GM21528 (cell line): ENCODE results near the gene MAP3K7CL.
"Not testable (repeated sequence)": the region's sequence is repeated elsewhere in the genome, so short reads cannot be mapped to it uniquely, and the experiment has no call there.

Source experiments
- ATAC-seq: cut with Tn5 transposase; IDR thresholded peaks from one replicate; pipeline ENCODE4 v1.9.1; 2021; ENCODE audit warnings: mild to moderate bottlenecking, moderate library complexity; ENCODE audit not compliant: unreplicated experiment, low FRiP score

The MAP3K7CL gene

DNA sequence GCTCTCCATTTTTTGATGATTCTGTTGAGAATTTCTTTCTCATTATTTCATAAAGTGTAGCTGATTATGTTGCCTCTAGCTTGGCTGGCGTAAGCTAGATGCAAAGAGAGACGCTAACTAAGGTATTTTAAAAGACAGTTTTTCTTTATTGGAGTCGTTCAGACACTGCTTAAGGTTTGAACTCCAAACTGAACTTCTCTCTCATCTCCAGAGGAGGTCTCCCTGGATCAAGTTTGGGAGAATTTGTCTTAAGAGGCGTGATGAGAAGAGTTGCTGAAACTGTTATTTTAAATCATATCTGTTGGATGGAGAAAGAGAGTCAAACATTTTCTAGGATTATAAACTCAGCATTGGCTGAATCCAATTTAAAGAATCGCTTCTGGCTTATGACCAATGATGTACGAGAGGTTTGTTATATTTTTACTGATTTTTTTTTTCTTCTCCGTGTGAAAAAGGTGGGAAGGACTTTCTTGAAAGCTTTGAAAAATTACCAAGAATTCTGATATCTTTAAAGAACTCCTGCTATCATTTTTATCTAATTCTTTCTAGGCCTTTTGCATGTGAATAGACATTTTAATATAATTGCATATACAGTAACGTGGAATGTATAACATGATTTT lies 34.0 kb downstream of the MAP3K7CL start:
- ATAC-seq: no peak

- no peak for ATAC-seq
Observed at GRCh38 chr21:29166323-29166722, 35.9 kb downstream of the MAP3K7CL start.

GRCh38 chr21:29166853-29167252 lies 36.4 kb downstream of the MAP3K7CL start:
- no peak for ATAC-seq

GRCh38 chr21:29167481-29167880 lies 37.0 kb downstream of the MAP3K7CL start:
- not testable (repeated sequence) for ATAC-seq

DNA sequence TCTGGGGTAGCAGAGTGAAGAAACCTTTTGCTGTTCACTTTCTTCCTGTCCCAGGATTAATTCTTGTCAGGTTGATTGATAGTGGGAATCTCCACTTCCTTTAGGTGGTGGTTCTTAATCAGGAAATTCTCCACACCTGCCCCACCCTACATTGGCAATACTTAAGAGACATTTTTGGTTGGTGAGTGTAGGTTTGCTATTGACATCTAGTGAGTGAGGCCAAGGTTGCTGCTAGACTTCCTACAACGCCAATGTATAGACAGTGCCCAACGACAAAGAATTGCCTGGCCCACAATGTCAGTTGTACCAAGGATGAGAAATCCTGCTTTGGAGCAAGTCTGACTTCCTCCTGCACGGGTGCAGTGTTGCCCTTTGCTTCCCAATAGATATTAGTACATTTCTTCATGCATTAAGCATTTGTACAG lies 38.5 kb downstream of the MAP3K7CL start:
- ATAC-seq: no peak

DNA sequence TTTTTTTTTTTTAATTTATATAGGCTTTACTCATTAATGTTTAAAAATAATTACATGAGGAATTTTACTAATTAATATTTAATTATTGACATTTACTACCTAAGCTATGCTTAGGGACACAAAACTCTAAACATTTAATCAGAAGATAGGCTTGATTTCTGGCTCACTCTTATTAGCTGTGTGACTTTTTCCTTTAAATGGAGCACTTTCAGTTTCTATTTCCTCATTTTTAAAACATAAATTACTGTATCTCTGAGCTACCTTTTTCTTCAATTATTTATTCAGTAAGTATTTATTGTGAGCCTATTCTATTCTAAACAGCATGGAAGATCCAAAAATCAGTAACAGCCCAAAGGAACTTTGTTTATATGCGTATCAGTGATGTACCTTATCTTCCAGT lies 40.5 kb downstream of the MAP3K7CL start:
- ATAC-seq: no peak

- ATAC-seq: no peak
Observed at GRCh38 chr21:29172282-29172681, 41.8 kb downstream of the MAP3K7CL start.

GRCh38 chr21:29174607-29175013 lies 44.2 kb downstream of the MAP3K7CL start:
- no peak for ATAC-seq

DNA sequence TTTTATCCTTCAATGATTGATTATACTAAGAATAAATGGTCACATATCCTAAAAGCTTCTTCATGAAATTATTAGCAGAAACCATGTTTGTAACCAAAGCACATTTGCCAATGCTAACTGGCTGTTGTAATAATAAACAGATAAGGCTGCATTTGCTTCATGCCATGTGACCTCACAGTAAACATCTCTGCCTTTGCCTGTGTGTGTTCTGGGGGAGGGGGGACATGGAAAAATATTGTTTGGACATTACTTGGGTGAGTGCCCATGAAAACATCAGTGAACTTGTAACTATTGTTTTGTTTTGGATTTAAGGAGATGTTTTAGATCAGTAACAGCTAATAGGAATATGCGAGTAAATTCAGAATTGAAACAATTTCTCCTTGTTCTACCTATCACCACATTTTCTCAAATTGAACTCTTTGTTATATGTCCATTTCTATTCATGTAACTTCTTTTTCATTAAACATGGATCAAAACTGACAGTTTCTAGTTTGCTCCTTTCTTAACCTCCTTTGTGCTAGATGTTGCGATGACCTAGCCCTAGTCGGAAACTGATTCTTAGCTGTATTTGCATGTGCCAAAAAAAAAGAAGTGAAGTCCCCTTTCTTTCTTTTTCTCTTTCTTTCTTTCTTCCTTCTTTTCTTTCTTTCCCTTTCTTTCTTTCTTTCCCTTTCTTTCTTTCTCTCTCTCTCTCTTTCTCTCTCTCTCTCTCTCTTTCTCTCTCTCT lies 45.1 kb downstream of the MAP3K7CL start:
- ATAC-seq: no peak

GRCh38 chr21:29176471-29177120 lies 46.2 kb downstream of the MAP3K7CL start:
- no peak for ATAC-seq

DNA sequence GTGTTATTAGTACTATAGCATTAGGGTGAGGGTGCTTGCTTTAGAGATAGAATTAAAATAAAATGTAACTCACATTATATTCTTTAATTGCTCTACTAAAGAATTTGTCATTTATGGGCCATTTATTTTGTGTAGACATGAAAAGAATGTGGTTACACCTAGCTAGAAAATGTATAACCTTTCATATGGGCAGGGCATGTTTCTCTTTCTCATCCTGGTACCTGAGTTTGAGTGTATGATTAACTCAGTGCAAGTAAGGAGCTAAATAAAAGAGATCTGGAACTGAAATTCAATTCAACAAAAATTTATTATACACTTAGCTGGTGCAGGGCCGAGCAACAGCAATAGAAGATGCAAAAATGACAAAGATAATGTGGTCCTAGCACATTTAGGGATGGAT lies 47.4 kb downstream of the MAP3K7CL start:
- ATAC-seq: no peak

GRCh38 chr21:29178926-29179325 lies 48.5 kb downstream of the MAP3K7CL start:
- no peak for ATAC-seq

- no peak for ATAC-seq
Observed at GRCh38 chr21:29179503-29179902, 49.1 kb downstream of the MAP3K7CL start.

DNA sequence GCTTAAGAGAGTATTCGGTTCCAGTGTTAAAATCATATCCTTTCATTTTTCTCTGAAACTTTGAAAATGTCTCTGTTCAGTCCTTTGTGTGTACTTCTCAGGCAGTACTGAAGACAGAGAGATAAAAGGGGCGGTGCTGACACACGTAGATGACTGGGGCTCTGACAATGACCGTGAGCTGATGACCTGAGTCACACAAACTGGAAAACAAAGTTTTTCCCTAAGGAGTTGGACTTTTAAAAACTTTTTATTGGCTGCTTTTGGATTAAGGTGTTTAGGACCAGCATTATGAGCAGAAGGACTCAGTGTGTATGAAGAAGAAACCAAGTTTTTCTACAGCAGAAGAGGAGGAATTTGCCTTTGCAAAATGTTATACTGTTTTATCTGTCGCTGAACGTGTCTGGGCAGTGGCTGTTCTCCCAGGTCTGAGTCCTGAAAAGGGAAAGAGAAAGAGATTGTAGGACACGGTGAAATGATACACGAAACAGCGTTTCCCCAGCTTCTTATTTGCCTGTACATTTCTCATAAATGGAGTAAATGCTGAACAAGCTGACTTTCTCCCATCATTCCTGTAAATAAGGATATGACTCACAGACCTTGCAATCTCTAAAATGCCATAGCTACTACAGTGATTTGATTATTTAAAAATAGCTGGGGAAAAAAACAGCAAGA lies 51.5 kb downstream of the MAP3K7CL start:
- no peak for ATAC-seq

DNA sequence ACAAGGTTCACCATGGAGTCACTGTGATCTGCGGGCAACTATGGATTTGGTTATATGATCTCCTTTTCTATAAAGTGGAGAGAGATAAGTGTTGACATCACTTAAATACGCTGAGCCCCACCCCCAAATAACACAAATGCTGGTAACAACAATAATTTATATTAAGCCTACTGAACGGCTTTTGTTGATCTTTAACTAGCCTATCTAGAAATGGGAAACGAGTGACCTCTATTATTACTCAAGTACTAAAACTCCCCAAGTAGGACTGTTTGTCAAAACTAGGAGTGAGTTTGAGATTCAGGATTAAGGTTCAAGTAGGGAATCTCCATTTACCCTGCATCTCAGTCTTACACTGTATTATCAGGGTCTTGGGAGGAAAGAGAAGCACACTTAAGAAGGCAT lies 52.2 kb downstream of the MAP3K7CL start:
- no peak for ATAC-seq

- ATAC-seq: no peak
Observed at GRCh38 chr21:29184037-29184436, 53.6 kb downstream of the MAP3K7CL start.

- ATAC-seq: no peak
Observed at GRCh38 chr21:29185172-29185571, 54.7 kb downstream of the MAP3K7CL start.

- ATAC-seq: no peak
Observed at GRCh38 chr21:29185633-29186032, 55.2 kb downstream of the MAP3K7CL start.

DNA sequence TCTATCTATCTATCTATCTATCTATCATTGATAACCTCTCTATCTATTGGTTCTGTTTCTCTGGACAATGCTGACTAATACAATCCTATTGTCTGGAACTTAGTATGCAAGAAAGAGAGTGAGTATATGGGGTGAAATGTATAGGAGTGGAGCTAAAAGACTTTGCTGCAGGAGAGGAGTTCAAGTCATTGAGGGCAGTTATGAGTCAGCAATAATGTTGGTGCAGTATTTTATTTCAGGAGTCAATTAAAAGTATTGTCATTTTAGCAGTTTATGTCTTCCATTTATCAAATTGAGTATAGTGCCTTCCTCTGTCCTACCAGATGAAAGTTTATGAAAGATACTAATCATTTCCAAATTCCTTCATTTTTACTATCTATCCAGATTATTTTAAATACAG lies 55.8 kb downstream of the MAP3K7CL start:
- no peak for ATAC-seq

GRCh38 chr21:29187944-29188343 lies 57.5 kb downstream of the MAP3K7CL start:
- no peak for ATAC-seq

DNA sequence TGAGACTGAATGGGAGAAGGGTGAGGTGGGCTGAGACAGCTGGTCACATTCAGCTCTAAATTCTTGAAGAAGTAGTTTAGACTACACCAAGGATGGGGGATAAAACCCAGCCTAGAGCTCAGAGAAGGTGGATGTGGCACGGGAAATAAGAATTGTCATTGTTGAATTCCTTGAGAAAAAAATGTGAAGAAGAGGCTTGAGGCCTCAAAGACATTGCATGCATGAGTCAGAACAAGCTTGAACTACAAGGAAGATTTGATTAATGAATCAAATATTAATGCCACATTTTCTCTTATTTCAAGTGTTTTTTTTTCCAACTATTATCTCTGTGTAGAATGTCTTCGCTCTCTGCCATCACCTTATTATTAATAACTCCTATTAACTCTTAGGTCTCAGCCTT lies 58.9 kb downstream of the MAP3K7CL start:
- no peak for ATAC-seq
